ENCODE data around the gene SORCS2.

- TF ChIP-seq CTCF (optimal IDR thresholded peaks at IDR 0.05 in 1 of 3, IDR thresholded peaks at IDR 0.05 in 1 of 3, conservative IDR thresholded peaks at IDR 0.05 in 1 of 3; ENCODE audit: extremely low read depth in 1 of 3, insufficient read depth in 2 of 3, low read length in 3 of 3) (no peak), EZH2 (IDR thresholded peaks at IDR 0.05; ENCODE audit: low read length) (no peak)
Observed at GRCh38 chr4:7773401-7774180, 581.3 kb downstream of the SORCS2 start.

Data from keratinocyte (primary cell).